DMS79 treated with DMSO at 0.1 percent for 48 hours (cell line): ENCODE measurements around the gene LIMS2.

Source experiments
- DNase-seq: peaks from one replicate; lab custom pipeline; 2025; lab: John Stamatoyannopoulos, UW

LIMS2 gene

GRCh38 chr2:127622561-127623387 lies 52.6 kb downstream of the LIMS2 start:
- DNase-seq = no peak

GRCh38 chr2:127621981-127622431 lies 53.3 kb downstream of the LIMS2 start:
- no peak for DNase-seq

GRCh38 chr2:127620866-127621265 lies 54.5 kb downstream of the LIMS2 start:
- DNase-seq = no peak

- DNase-seq = no peak
These were observed 55.2 kb downstream of the LIMS2 start for GRCh38 chr2:127619877-127620705.

- DNase-seq = no peak
These were observed 56.1 kb downstream of the LIMS2 start for GRCh38 chr2:127619203-127619590.

GRCh38 chr2:127618551-127619202 lies 56.7 kb downstream of the LIMS2 start:
- no peak for DNase-seq

- no peak for DNase-seq
These were observed 59.7 kb downstream of the LIMS2 start for GRCh38 chr2:127615511-127616166.

- DNase-seq = no peak
These were observed 60.6 kb downstream of the LIMS2 start for GRCh38 chr2:127614731-127615130.

- DNase-seq = no peak
These were observed 61.1 kb downstream of the LIMS2 start for GRCh38 chr2:127614246-127614645.

- DNase-seq = no peak
These were observed 63.1 kb downstream of the LIMS2 start for GRCh38 chr2:127612111-127612822.

GRCh38 chr2:127611076-127611925 lies 64.0 kb downstream of the LIMS2 start:
- no peak for DNase-seq

GRCh38 chr2:127610561-127610960 lies 64.8 kb downstream of the LIMS2 start:
- DNase-seq = no peak

- DNase-seq = no peak
These were observed 65.5 kb downstream of the LIMS2 start for GRCh38 chr2:127609818-127610217.

GRCh38 chr2:127609031-127609751 lies 66.1 kb downstream of the LIMS2 start:
- DNase-seq = no peak

- no peak for DNase-seq
These were observed 67.0 kb downstream of the LIMS2 start for GRCh38 chr2:127608061-127609030.

- no peak for DNase-seq
These were observed 67.9 kb downstream of the LIMS2 start for GRCh38 chr2:127607399-127607908.

- no peak for DNase-seq
These were observed 68.5 kb downstream of the LIMS2 start for GRCh38 chr2:127606625-127607398.
